Activated CD4-positive, alpha-beta T cell treated with anti-CD3 and anti-CD28 coated beads, Interleukin-2, amount 50 U/mL, for 4 hours (primary cell): ENCODE data around the gene AK8.

Experiments
- DNase-seq, 2 experiments: peaks; one replicate each; pipeline ENCODE4 v3.0.0-alpha.2; 2020

AK8 gene

DNA sequence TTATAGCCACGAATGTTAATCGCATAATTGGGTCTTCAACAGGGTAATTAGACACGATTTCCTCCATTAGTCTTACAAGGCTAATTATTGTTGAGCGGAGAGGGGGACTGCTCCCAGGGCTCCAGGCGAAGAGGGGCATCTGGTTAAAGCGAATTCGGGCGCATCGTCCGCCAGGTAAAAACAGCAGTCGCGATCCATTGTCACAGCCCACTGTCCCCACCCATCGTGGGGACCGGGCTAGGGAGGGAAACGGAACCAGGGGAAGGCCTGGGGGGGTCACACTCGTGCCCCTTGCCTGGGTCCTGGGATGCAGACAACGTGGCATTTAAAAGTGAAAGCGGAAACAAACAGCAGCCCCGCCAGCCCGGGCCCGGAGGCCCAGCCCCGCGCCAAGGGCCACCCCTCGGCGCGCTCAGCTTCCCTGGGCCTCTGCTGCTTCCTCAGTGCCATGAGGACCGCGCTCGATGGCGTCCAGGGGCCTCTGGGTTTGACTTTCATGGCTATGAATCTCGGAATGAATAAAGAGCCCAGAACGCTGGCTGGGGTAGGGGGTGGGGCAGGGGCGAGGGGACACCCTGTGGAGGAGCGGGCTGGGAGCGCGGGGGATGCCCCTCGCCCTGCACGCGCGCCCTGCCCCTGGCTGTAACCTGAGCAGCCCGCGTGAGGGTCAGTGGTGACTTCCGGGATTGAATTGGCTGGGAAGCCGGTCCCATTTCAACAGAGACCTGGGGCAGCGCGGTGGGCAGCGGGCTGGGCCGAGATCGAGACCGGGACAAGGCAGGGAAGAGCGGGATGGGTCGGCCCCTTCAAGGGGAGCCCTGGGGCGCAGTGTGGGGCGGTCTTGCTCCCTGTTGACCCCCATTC lies 107.9 kb downstream of the AK8 start:
- DNase-seq = peak; percentile 55 to 60

DNA sequence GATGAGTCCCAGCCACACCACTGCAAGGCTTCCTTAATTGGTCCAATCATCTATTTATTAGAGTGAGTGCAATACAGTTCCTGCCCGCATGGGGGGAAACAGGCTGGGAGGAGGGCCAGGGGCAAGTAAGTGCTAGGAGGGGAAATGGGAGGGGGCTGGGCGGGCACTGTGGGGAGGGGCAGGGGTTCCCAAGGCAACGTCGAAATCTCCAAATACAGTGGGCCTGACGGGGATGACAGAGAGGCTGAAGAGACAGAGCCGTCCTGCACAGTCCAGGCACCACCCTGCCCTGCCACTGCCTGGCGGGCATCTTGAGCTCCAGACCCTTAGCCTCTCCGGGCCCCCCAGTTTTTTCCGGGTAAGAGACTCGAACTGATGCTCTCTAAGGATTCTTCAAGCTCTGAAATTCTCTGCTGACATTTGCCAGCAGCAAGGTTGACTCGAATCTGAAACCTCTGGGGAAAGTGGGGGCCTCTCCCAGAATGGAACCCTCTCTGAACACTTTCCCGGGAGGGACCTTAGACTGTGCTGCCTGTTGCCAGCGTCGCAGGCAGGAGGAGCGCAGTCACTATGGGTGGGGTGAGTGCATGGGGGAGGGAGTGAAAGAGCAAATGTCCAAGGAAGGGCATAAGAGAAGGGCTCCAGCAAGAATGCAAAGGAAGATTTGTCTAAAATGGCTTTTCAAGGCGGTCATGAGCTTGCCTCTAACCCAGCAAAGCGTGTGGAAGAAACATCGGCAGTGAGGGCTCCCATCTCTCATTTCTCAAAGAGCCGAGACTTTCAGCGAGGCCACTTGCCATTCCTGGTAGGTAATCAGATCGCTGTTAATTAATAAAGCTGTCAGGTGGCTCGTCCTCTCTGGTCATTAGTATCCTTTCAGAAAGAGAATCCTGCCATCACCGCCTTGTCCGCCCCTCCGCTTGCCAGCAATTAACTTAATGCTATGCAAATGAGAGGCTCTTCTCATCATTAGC lies 108.9 kb downstream of the AK8 start:
- DNase-seq = peak; percentile 66 to 71

GRCh38 chr9:132763574-132763973 lies 114.5 kb downstream of the AK8 start:
- DNase-seq = no peak

DNA sequence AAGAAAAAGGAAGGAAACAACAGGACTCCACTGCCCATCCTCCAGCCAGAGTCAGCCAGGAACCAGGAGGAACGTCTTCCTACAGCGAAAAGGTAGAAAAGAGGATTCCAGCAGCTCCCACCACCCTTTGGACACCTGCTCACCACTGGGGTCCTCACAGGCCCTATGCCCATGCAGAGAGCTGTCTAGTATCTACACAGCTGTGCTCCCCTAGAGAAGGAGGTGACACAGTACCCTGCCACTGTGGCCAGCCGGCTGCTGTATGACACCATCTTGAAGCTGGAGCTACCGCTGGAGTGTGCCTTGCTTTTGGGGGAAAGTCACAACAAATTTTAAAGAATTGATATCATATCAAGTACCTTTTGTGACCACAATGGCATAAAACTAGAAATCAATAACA lies 115.2 kb downstream of the AK8 start:
- no peak for DNase-seq

GRCh38 chr9:132761602-132762001 lies 116.5 kb downstream of the AK8 start:
- DNase-seq = no peak

GRCh38 chr9:132760057-132760456 lies 118.0 kb downstream of the AK8 start:
- no peak for DNase-seq

GRCh38 chr9:132757016-132757415 lies 121.1 kb downstream of the AK8 start:
- DNase-seq = no peak

GRCh38 chr9:132756214-132756845 lies 121.8 kb downstream of the AK8 start:
- no peak for DNase-seq

DNA sequence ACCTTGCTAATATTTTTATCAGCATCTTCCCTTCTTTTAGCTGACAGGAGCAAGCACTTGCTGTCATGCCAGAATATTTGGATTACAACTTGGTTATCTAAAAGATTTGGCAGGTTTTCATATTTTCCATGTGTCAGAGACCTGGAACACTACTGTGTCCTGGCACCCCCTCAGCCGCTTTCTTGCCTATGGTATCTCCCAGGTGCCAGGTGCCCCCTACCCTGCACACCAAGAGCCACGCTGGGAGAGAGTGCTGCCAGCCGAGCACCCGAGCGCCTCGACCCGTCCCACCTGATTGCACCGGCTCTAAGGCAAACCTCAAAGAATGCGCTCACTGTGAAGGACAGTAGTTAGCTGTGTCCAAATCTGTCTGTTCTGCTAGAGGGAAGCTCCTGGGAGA lies 123.0 kb downstream of the AK8 start:
- no peak for DNase-seq

- DNase-seq = no peak
Observed at GRCh38 chr9:132754236-132754635, 123.8 kb downstream of the AK8 start.

DNA sequence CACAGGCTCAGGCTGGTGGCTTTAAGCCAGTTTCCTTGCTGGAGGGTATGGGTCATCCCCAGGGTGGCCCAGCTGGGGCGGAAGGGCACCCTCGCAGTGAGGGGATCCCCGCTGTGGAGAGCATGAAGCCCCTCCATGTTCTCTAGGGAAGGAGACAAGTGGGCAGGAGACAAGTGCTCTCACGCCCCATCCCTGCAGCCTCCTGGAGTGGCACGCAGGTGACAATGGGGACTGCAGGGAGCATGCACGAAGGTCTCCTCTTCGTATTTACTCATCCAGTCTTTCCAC lies 124.5 kb downstream of the AK8 start:
- no peak for DNase-seq

- DNase-seq = no peak
Observed at GRCh38 chr9:132752877-132753592, 125.0 kb downstream of the AK8 start.

- no peak for DNase-seq
Observed at GRCh38 chr9:132750668-132751067, 127.4 kb downstream of the AK8 start.

DNA sequence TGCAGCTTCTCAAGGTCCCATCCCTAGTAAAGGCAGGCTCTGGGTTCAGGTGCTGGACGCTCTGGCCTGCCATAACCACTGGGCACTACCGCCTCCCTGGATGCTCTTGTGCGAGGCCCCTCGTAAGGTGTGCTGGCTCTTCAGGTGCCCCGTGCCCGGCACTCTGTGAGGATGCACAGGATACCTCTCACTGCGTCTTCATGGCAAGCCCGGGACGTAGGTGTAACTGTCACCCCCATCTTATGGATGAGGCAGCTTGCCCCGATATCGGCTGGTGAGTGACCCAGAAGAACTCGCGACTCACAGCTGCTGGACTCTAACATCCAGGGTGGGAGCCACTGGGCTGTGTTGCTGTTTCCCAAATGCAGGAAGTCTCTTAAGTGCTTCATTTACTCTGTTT lies 128.8 kb downstream of the AK8 start:
- no peak for DNase-seq

GRCh38 chr9:132748450-132748849 lies 129.6 kb downstream of the AK8 start:
- DNase-seq = no peak

GRCh38 chr9:132745756-132746709 lies 132.1 kb downstream of the AK8 start:
- DNase-seq = no peak

- DNase-seq = no peak
Observed at GRCh38 chr9:132744881-132745755, 133.0 kb downstream of the AK8 start.

GRCh38 chr9:132743931-132744479 lies 134.1 kb downstream of the AK8 start:
- DNase-seq = no peak

DNA sequence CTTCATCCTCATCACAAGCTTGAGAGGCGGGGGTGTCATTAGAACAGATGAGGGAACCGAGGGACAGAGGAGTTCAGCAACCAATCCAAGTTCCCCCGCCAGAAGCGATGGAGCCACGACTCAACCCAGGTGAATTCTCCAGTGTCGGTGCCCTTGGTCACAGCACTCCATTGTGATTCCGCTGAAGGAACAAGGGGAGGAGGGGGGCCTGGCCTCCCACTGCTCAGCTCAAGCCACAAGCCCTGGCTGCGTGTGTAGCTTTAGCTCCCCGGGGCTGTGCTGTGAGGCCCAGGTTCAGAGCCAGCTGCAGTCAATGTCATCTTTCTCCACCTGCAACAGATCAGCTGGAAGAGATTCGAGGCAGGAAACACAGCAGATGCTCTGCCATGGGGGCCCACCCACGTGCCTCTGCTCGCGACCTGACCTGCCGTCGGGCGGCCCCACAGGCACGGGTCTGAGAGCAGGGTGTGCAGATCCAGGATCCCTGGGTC lies 135.2 kb downstream of the AK8 start:
- no peak for DNase-seq
